Measurements from ENCODE around the gene CHRNE.

- no peak for TF ChIP-seq POLR2AphosphoS5 (IDR thresholded peaks at IDR 0.05; ENCODE audit: low read depth, low read length)
- TF ChIP-seq POLR2A (IDR thresholded peaks at IDR 0.05; ENCODE audit: low read depth, low read length) = no peak
These were observed 7.8 kb downstream of the CHRNE start for GRCh38 chr17:4895121-4895520.
